HepG2 (cell line): ENCODE measurements around the gene STK11. TPM values are rescaled to one million over a fixed set of nuclear protein-coding genes. Genes with fewer than 3 reads are reported as not detected.

Experiments used
- ARID2 ChIP-seq: sonication (generic); formaldehyde crosslinking; IDR thresholded peaks from 2 replicates; pipeline ENCODE4 v1.8.1; 2022; ENCODE audit warnings: mild to moderate bottlenecking, missing genetic modification reagents, borderline replicate concordance
- BORCS8-MEF2B ChIP-seq: sonication (generic); formaldehyde crosslinking; IDR thresholded peaks from 2 replicates; pipeline ENCODE4 v1.8.0; 2022; ENCODE audit warnings: mild to moderate bottlenecking, missing genetic modification reagents
- DMTF1 ChIP-seq: sonication (generic); formaldehyde crosslinking; IDR thresholded peaks from 2 replicates; pipeline ENCODE4 v1.4.0; 2020; ENCODE audit warnings: mild to moderate bottlenecking, missing genetic modification reagents
- FOXP4 ChIP-seq: sonication (generic); formaldehyde crosslinking; IDR thresholded peaks from 2 replicates; pipeline ENCODE4 v1.4.0; 2020; ENCODE audit warnings: missing genetic modification reagents
- GABPA ChIP-seq, 2 experiments: IDR thresholded peaks; 2 replicates each; pipeline ENCODE4 v1.6.1; 2011 to 2016; ENCODE audit warnings: low read depth in 2 of 2, low read length in 1 of 2, missing biosample characterization in 1 of 2, missing genetic modification characterization in 1 of 2
- HMGXB3 ChIP-seq: sonication (generic); formaldehyde crosslinking; IDR thresholded peaks from 2 replicates; pipeline ENCODE4 v1.4.0; 2020; ENCODE audit warnings: missing genetic modification reagents, borderline replicate concordance
- HOXA9 ChIP-seq: sonication (generic); formaldehyde crosslinking; IDR thresholded peaks from 2 replicates; pipeline ENCODE4 v1.8.1; 2022; ENCODE audit warnings: missing genetic modification reagents, mild to moderate bottlenecking, moderate library complexity, borderline replicate concordance
- MIER2 ChIP-seq: IDR thresholded peaks from 2 replicates; pipeline ENCODE4 v1.6.1; 2016; ENCODE audit warnings: missing biosample characterization, missing genetic modification reagents
- SP5 ChIP-seq: IDR thresholded peaks from 2 replicates; pipeline ENCODE4 v1.6.1; 2016; ENCODE audit warnings: low read depth, borderline replicate concordance
- ZFP37 ChIP-seq: sonication (generic); formaldehyde crosslinking; IDR thresholded peaks from 2 replicates; pipeline ENCODE4 v1.4.0; 2020; ENCODE audit warnings: missing genetic modification reagents, borderline replicate concordance
- ZFP82 ChIP-seq: sonication (generic); formaldehyde crosslinking; IDR thresholded peaks from 2 replicates; pipeline ENCODE4 v1.5.1; 2020; ENCODE audit warnings: mild to moderate bottlenecking, missing genetic modification reagents, borderline replicate concordance
- ZNF224 ChIP-seq: sonication (generic); formaldehyde crosslinking; IDR thresholded peaks from 2 replicates; pipeline ENCODE4 v1.5.0; 2020; ENCODE audit warnings: mild to moderate bottlenecking, missing genetic modification reagents
- ZNF253 ChIP-seq: sonication (generic); formaldehyde crosslinking; IDR thresholded peaks from 2 replicates; pipeline ENCODE4 v1.8.0; 2022; ENCODE audit warnings: mild to moderate bottlenecking, missing genetic modification reagents, borderline replicate concordance
- polyA plus RNA-seq, 8 experiments: library from polyadenylated mRNA; depleted of rRNA in 3 of 8; stranded (reverse) in 7 of 8; unstranded in 1 of 8; fragments of >200 nt; fragmentation: Illumina TruSeq in 4 of 8; extraction: Trizol in 4 of 8; gene quantifications; 2 replicates each; pipeline versions ENCODE4 v1.2.1 to v1.2.3, GENCODE V29; 2011 to 2016; ENCODE audit warnings: low read depth in 4 of 8, missing spikeins in 1 of 8, mixed read lengths in 1 of 8; ENCODE audit not compliant: insufficient read depth in 1 of 8
- total RNA-seq, 5 experiments: library from RNA; depleted of rRNA; stranded (reverse); fragments of >200 nt; fragmentation: Illumina TruSeq; extraction: Trizol; gene quantifications; 2 replicates each; pipeline ENCODE4 v1.2.3, GENCODE V29; 2016; ENCODE audit warnings: low read depth in 1 of 5

STK11 gene
- total and polyA plus RNA-seq, 2 of the 13 experiments (the other 11 are each of a cell fraction or from before 2014, with no cell fraction given) = 27.5 to 43.6 TPM

- TF ChIP-seq DMTF1 (CRISPR knock-in tag) = peak; percentile 98; the same call in 1 of the 2 replicates
- TF ChIP-seq SP5 = no peak; the same call in 1 of the 2 replicates
- no peak for TF ChIP-seq ZNF224
- no peak for TF ChIP-seq HMGXB3 (CRISPR knock-in tag)
- no peak; the same call in 1 of the 2 replicates for TF ChIP-seq ZNF253 (CRISPR knock-in tag)
- TF ChIP-seq HOXA9 (CRISPR knock-in tag) = no peak; the same call in 1 of the 2 replicates
- peak; percentile 78 for TF ChIP-seq BORCS8-MEF2B (CRISPR knock-in tag)
- no peak for TF ChIP-seq ARID2 (CRISPR knock-in tag)
- TF ChIP-seq ZFP82 (CRISPR knock-in tag) = peak; percentile 90; the same call in 1 of the 2 replicates
- peak; percentile 44; the same call in 1 of the 2 replicates for TF ChIP-seq FOXP4
- no peak for TF ChIP-seq GABPA (IDR thresholded peaks at IDR 0.05; ENCODE audit: low read depth, low read length)
- peak; percentile 52; the same call in 1 of the 2 replicates for TF ChIP-seq GABPA (CRISPR knock-in tag; IDR thresholded peaks at IDR 0.05; ENCODE audit: low read depth)
- peak; percentile 45; the same call in 1 of the 2 replicates for TF ChIP-seq ZFP37 (CRISPR knock-in tag)
- TF ChIP-seq MIER2 (CRISPR knock-in tag) = no peak
Measured at GRCh38 chr19:1275260-1275975, 69.8 kb downstream of the STK11 start, which contains the start of gene FAM174C (continued).
